ENCODE measurements around the gene ZNF782.
"Not testable (repeated sequence)": the region's sequence is repeated elsewhere in the genome, so short reads cannot be mapped to it uniquely, and the experiment has no call there.

GRCh38 chr9:96865240-96865639 lies 10.9 kb upstream of the ZNF782 start:
- not testable (repeated sequence) for TF ChIP-seq ZNF274 (IDR thresholded peaks at IDR 0.05; ENCODE audit: low read depth, low read length); YY1 (IDR thresholded peaks at IDR 0.05; ENCODE audit: insufficient read depth, insufficient read length); SUZ12 (IDR thresholded peaks at IDR 0.05; ENCODE audit: extremely low read depth, insufficient read depth, insufficient read length)
